ENCODE data around the gene P2RY2. TPM values are rescaled to one million over a fixed set of nuclear protein-coding genes. Genes with fewer than 3 reads are reported as not detected.

Gene P2RY2
- total RNA-seq, 4 donors from 2014 or later: 36.2 to 50.3 (median 43.8) TPM

DNA sequence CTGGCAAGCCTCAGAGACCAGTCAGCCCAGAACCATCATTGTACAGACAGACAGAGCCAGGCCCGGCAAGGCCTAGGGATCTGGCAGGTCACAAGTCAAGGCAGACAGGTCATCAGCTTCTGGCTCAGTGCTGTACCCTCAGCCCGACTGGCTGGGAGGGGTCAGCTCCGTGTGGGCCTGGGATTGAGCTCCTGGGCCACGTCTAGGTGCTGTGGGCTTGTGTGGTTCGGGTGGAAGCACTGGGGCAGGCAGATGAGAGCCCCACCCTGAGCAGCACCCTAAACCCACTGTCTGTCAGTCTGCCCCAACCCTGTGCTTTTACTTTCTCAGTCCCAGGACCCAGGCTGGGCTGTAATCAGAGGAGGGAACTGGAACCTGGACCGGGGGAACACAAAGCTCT lies 26.9 kb upstream of the P2RY2 start:
- Histone ChIP-seq H3K4me3 (no peak overlapping the region), H3K27ac (peak overlapping the region; percentile 40 to 98 (median 91)), H3K4me1 (peaks cover 55 to 97% (median 60%) of the 10 kb centered on the region in 3 donors), H3K27me3 (no peaks in the 10 kb centered on the region), H3K36me3 (no peaks in the 10 kb centered on the region), H3K9me3 (no peaks in the 10 kb centered on the region)
- intact Hi-C loops (cut with DNase I): no loop called here
- DNase-seq: no peak
- TF ChIP-seq, protein P1, sequence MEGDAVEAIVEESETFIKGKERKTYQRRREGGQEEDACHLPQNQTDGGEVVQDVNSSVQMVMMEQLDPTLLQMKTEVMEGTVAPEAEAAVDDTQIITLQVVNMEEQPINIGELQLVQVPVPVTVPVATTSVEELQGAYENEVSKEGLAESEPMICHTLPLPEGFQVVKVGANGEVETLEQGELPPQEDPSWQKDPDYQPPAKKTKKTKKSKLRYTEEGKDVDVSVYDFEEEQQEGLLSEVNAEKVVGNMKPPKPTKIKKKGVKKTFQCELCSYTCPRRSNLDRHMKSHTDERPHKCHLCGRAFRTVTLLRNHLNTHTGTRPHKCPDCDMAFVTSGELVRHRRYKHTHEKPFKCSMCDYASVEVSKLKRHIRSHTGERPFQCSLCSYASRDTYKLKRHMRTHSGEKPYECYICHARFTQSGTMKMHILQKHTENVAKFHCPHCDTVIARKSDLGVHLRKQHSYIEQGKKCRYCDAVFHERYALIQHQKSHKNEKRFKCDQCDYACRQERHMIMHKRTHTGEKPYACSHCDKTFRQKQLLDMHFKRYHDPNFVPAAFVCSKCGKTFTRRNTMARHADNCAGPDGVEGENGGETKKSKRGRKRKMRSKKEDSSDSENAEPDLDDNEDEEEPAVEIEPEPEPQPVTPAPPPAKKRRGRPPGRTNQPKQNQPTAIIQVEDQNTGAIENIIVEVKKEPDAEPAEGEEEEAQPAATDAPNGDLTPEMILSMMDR (IDR thresholded peaks at IDR 0.05): no peak
- TF ChIP-seq POLR2A (IDR thresholded peaks at IDR 0.05): no peak
- 27 to 66% methylated on average over 2 to 3 of the region's 6 CpGs for WGBS, 2 donors

GRCh38 chr11:73192272-73192671 lies 25.8 kb upstream of the P2RY2 start:
- Histone ChIP-seq H3K4me1 (peaks cover 50 to 97% (median 59%) of the 10 kb centered on the region in 3 donors), H3K4me3 (no peak overlapping the region), H3K36me3 (no peaks in the 10 kb centered on the region), H3K27ac (peak overlapping the region; percentile 89 to 98 (median 91)), H3K27me3 (no peaks in the 10 kb centered on the region), H3K9me3 (no peaks in the 10 kb centered on the region)
- WGBS, 2 donors: 40% methylated on average over 1 of the region's 1 CpG; no CpG with 5 or more reads in 1 of the 2 donors
- intact Hi-C loops (cut with DNase I): no loop called here
- no peak for DNase-seq
- TF ChIP-seq, protein P1 (IDR thresholded peaks at IDR 0.05): no peak
- TF ChIP-seq POLR2A (IDR thresholded peaks at IDR 0.05): no peak

DNA sequence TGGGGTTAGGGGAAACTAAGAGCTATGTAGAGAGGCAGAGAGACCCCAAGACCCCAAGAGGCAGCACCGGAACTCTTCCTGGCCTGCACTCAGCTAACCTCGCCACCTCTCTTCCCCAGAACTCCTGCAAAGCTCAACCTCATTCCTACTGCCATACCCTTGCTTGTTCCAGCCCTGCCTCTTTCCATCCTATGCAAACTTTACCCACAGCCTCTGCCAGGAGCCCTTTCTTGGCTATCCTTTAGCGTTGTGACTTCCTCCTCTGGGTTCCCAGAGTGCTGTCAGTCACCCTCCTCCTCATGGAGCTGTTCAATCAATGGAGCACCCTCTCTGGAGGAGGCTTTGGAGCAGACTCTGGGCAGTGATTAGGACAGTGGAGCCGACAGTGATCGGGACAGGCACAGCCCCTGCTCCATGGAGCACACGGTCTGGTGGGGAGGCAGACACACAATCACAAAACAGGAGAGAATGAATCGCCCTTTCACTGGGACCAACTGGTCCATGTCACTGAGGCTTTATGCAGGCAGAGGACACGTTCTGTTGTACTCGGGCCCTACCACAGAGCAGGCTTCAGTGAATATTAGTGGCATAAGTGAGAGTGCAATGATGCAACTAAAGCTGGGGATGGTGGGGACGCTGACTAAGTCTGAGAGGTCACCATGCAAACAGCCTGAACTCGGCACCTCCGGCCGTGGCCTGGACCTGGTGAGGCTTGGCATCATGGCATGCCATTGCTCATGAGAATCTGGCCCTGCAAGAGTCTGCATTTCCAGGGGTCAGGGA lies 24.6 kb upstream of the P2RY2 start:
- 20 to 58% methylated on average over 5 to 11 of the region's 13 CpGs for WGBS, 2 donors
- TF ChIP-seq, protein P1 (IDR thresholded peaks at IDR 0.05): no peak
- no peak for TF ChIP-seq POLR2A (IDR thresholded peaks at IDR 0.05)
- H3K27me3 ChIP-seq: no peaks in the 10 kb centered on the region
- intact Hi-C loops (cut with DNase I): no loop called here
- H3K4me1 ChIP-seq: peaks cover 46 to 96% (median 55%) of the 10 kb centered on the region in 3 donors
- DNase-seq: no peak
- peak overlapping the region; percentile 89 to 98 (median 91) for H3K27ac ChIP-seq
- no peak overlapping the region for H3K4me3 ChIP-seq
- no peaks in the 10 kb centered on the region for H3K9me3 ChIP-seq
- no peaks in the 10 kb centered on the region for H3K36me3 ChIP-seq

DNA sequence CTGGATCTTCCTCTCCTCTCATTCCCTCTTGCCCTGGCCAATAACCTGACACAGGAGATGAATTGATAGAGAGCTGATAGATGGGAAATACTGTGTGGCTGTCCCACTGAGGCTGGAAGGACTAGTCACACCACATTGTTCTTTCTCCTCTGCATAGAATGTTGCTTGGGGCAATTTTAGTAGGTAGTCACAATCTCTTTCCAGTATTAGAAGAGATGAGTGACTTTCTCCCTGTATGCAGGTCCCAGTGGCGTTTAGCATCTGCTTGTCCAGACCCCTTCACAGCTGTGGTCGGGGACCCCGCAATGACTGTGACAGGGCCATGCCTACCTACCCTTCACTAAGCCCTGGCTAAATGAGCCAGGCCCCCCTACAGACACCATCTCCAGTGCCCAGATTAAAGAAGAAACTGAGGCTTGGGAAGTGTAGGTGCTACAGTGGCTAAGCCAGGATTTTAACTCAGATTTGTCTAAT lies 24.0 kb upstream of the P2RY2 start:
- no peaks in the 10 kb centered on the region for H3K36me3 ChIP-seq
- DNase-seq: no peak
- no peak overlapping the region for H3K4me3 ChIP-seq
- no peaks in the 10 kb centered on the region for H3K27me3 ChIP-seq
- intact Hi-C loops (cut with DNase I): no loop called here
- peak overlapping the region; percentile 89 to 98 (median 91) for H3K27ac ChIP-seq
- no peaks in the 10 kb centered on the region for H3K9me3 ChIP-seq
- no peak for TF ChIP-seq POLR2A (IDR thresholded peaks at IDR 0.05)
- TF ChIP-seq, protein P1 (IDR thresholded peaks at IDR 0.05): no peak
- 41 to 60% methylated on average over 1 to 3 of the region's 3 CpGs for WGBS, 2 donors
- H3K4me1 ChIP-seq: peaks cover 45 to 96% (median 55%) of the 10 kb centered on the region in 3 donors

- DNase-seq: no peak
- WGBS, 2 donors: 54 to 55% methylated on average over 5 to 8 of the region's 8 CpGs
- H3K36me3 ChIP-seq: no peaks in the 10 kb centered on the region
These were observed 23.5 kb upstream of the P2RY2 start for GRCh38 chr11:73194593-73194992.

More at GRCh38 chr11:73194593-73194992, 23.5 kb upstream of the P2RY2 start:
- Histone ChIP-seq H3K9me3 (no peaks in the 10 kb centered on the region), H3K27ac (peak overlapping the region; percentile 89 to 98 (median 91)), H3K4me1 (peaks cover 45 to 96% (median 59%) of the 10 kb centered on the region in 3 donors), H3K4me3 (no peak overlapping the region), H3K27me3 (no peaks in the 10 kb centered on the region)
- TF ChIP-seq, protein P1 (IDR thresholded peaks at IDR 0.05): no peak
- no peak for TF ChIP-seq POLR2A (IDR thresholded peaks at IDR 0.05)
- intact Hi-C loops (cut with DNase I): no loop called here

Measured in esophagus squamous epithelium (tissue), 5 donors.